GM12878 (cell line): ENCODE measurements around the gene DLG2.

Experiments
- ATF2 ChIP-seq: IDR thresholded peaks from 2 replicates; pipeline ENCODE4 v1.6.1; 2012; ENCODE audit warnings: low read length, inconsistent platforms
- BCLAF1 ChIP-seq: fragments of 450-650 bp; IDR thresholded peaks from 2 replicates; pipeline ENCODE4 v1.6.1; 2017; ENCODE audit warnings: antibody characterized with exemption, mild to moderate bottlenecking, moderate library complexity

- TF ChIP-seq ATF2 (no peak), BCLAF1 (no peak)
Observed at GRCh38 chr11:84563356-84563755, 1063.8 kb downstream of the DLG2 start.
